Activated CD8-positive, alpha-beta memory T cell treated with anti-CD3 and anti-CD28 coated beads for 36 hours (primary cell): ENCODE measurements around the gene CBS. TPM values are rescaled to one million over a fixed set of nuclear protein-coding genes. Genes with fewer than 3 reads are reported as not detected.

Experiments
- CTCF ChIA-PET: fragments of 350-600 bp; sonication (Branson Sonifier 250); formaldehyde crosslinking; loops from one replicate; lab custom pipeline; 2021; ENCODE audit warnings: antibody characterized with exemption; lab: Charles Lee
- POLR2A ChIA-PET: fragments of 350-600 bp; sonication (Branson Sonifier 250); formaldehyde crosslinking; loops from one replicate; lab custom pipeline; 2021; ENCODE audit warnings: antibody characterized with exemption; lab: Charles Lee
- total RNA-seq, 2 experiments: library from RNA; stranded (reverse); gene quantifications; one replicate each; pipeline ENCODE4 v1.2.3, GENCODE V29; 2021

CBS gene
- total RNA-seq, 2 experiments from 2014 or later = 14.1 to 15.5 TPM

DNA sequence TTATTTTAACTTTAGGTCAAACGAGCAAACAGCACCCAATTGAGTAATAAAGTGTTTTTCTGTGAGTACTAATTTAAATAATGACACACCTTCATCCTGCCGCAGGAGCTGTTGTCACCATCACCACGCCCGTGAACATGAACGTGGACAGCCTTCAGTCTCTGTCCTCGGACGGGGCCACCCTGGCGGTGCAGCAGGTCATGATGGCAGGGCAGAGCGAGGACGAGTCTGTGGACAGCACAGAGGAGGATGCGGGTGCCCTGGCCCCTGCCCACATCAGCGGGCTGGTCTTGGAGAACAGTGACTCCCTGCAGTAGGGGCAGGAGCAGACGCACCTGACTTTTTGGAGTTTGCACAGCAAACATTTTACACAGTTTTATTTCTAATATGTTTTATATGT, 45.9 kb downstream of the CBS start:
- POLR2A ChIA-PET = no interaction called here
- CTCF ChIA-PET = no interaction called here

DNA sequence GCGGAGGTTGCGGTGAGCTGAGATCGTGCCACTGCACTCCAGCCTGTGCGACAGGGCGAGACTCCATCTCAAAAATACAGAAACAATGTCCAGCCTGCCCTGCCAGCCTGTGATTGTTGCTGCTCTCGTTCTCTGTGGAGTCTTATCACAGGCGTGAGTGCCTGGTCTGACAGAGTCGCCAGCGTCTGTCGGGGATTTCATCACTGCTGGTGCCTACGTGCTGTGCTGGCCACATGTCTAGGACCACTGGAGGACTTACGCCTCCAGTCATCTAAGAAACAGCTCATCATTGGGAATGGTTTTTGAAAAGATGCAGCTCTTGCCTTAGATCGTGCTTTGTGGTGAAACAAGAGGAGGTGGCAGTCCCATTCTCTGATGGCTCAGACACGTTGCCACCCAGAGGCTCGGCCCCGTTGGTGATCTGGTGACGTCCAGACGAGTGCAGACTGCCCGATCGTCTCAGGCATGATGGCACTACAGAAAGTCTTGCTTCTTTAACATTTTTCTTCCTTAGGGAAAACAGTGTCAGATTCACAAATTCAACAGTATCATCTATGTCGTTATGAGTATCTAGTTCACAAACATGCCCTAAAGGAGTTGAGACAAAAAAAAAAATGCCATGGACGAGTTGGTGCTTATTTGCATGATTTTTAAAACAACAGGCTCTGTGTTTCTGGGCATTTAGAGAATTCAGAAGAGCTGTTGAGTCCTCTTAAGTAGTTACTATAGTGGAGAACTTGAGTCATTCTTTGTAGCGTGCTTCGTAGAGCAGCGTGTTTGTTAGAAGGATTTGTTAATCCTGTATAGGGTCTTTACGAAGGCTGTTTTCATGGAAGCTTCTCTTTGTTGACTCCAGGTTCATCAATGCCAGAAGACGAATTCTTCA, 47.5 kb downstream of the CBS start:
- POLR2A ChIA-PET = no interaction called here
- CTCF ChIA-PET = no interaction called here

DNA sequence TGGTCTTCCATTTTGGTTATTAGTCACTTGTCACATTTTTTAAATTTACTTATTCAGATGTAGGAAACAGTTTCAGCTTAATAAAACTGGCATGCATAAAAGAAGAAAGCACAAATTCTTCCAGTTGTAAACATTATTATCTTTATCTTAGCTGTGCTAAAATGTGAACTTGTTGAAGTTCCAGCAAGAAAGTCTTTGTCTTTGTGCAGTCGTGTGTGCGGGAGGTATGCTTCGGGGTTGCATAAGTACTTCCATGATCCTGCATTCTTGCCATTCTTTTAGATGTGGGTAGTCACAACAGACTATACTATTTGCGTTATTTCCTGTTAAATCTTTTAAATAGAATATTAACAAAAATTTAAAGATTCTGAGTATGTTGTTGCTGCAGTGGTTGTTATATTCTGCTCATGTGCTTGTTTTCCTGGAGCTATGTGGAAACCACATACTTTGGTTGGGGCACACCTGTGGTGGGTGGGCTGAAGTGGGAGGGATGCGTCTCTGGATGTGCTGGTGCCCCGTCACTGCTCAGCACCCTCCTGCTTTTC, 49.9 kb downstream of the CBS start:
- POLR2A ChIA-PET = no interaction called here
- CTCF ChIA-PET = no interaction called here

DNA sequence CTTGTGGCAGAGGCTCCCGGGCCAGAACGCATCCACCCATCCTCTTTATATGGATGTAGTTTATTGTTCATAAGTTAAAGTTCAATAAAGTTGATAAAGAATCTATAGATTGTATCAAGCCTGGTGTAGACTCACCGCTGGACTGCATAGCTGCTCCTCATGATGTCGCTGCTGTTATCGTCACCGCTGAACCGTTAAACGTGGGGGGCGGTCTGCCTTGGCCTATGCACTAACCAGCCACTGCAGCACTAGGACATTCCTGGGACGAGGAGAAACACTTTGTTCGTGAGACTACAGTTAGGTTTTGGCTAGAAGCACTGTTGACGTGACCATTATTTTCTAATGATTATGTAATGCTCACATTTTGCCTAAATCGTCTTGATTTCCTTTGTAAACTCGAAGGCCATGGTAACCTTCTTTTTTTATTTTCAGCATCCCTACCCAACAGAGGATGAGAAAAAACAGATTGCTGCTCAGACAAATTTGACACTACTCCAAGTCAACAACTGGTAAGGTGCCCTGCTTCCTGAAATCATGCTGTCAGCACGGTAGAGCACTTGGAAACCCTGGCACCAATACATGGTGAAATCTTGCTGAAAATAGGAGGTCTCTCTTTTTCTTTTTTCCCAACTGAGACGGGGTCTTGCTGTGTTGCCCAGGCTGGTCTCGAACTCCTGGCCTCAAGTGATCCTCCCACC, 51.0 kb downstream of the CBS start:
- ChIA-PET CTCF (no interaction called here), POLR2A (no interaction called here)

DNA sequence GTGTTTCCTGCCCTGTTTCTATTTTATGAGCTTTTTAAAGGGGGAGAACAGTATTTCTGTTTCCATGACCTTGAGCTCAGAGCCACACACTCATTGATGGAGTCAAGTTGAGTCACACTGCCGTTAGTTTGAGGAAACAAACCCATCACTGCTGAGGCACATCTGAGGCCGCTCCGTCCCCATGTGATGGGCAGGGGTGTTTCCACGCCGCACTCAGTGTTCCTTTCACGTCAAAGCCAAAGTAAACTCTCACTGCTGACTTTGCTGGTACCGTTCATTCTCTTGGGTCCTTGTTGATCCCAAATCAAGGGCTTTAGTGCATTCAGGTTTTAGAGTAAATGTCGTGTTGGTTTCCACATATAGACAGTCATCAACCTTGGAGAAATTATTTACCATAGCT, 52.5 kb downstream of the CBS start:
- ChIA-PET CTCF (interaction anchor here (0.5 kb wide), 1 partner anchor 132 kb away, joined by 3 read pairs; no protein-coding TSS in a partner anchor), POLR2A (no interaction called here)

DNA sequence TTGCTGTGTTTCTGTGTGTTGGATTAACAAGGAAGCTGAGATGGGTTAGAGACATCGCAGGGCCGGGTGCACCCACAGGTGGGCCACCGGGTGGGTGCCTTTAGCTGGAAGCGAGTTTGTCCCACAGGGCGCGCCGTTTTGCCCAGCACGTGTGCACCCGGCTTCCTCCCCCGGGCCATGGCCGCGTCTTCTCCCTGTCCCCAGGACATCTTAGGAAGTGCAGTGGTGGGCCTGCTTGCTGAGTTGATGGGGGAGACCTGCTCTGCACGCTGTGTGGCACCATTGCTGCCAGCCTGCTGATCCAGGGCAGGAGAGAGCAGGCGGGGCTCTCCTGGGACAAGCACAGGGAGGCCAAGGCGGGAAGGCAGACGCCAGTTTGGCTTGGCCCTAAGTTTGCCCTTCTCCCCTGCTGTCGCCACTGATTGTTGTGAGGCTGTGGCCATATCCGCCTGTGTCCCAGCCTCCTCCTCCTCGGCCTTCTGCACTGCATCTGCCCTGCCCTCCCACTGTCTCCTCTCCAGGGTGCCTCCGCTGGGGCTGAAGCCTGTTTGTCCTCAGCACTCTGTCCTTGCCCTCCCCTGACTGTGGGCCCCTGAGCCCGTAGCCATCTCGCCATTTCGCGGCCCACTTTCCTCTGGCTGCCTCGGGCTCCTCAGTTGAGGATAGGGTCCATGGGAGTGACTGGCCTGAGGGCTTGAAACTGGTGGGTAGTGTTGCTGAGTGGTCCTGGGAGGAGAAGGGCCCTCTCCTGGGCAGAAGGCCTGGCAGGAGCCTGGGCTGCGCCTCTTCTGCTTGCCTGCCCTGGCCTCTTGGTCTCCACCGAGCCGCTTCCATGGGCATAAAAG, 53.7 kb downstream of the CBS start:
- ChIA-PET POLR2A (no interaction called here), CTCF (no interaction called here)

DNA sequence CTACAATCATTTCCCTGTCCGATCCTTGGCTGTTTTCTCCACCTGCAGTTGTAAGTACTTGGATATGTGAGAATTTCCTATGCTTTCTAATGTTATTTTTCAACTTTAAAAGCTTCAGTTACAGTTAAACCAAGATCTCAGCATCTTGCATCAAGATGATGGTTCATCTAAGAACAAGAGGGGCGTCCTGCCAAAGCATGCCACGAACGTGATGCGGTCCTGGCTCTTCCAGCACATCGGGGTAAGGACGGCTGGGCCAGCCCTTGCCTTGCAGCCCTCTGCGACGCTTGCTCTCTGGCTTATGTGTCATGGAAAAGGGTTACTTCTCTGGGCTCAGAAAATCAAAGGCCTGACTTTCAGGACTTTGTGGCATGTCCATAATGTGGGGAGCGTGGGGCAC, 54.4 kb downstream of the CBS start:
- CTCF ChIA-PET = no interaction called here
- POLR2A ChIA-PET = no interaction called here

DNA sequence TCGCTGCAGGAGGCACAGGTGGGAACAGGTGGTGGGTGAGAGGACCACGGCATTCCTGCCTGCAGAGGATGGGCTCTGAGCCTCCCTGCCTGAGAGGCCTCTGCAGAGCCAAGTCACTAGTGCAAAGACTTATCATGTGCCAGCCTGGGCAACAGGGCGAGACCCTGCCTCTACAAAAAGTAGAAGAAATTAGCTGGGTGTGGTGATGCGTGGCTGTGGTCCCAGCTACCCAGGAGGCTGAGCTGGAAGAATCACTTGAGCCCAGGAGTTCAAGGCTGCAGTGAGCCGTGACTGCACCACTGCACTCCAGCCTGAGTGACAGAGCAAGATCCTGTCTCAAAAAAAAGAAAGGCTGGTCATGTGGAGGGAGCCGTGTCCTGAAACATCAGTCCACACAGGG, 54.9 kb downstream of the CBS start:
- ChIA-PET CTCF (no interaction called here), POLR2A (no interaction called here)

DNA sequence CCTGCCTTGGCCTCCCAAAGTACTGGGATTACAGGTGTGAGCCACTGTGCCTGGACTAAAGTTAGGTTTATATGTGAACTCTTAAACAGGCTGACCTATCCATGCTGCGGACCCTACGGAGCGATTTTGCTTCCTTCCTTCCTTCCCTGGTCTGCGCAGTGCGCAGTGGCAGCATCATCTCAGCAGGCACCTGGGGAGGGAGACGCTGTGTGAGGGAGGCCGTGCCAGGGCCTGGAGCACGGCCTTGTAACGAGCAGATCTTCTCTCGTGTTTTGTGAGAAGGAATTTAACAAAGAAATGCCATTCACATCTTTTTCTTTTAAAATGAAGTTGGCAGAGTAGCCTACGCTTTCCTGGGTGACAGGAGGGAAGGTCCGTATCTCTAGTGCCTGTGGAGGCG, 55.5 kb downstream of the CBS start:
- ChIA-PET CTCF (no interaction called here), POLR2A (no interaction called here)

DNA sequence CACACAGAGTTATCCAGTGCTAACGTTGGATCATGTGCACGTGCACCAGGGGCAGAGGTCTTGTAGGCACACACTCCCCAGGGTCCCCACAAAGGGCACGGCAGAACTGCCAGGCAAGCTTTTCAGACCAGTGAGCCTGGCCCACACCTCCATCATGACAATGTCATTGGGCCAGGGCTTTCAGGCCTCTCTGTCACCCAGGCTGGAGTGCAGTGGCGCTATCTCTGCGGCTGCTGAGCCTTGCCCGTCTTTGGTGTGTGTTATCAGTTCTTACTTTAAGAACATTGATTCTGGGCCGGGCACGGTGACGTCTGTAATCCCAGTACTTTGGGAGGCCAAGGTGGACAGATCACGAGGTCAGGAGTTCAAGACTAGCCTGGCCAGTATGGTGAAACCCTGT, 57.1 kb downstream of the CBS start:
- ChIA-PET POLR2A (interaction anchor here (0.5 to 0.7 kb wide), 3 partner anchors 13 to 119 kb away, joined by 3 read pairs; no protein-coding TSS in a partner anchor), CTCF (interaction anchor here (0.6 kb wide), 1 partner anchor 43 kb away, joined by 3 read pairs; no protein-coding TSS in a partner anchor)

DNA sequence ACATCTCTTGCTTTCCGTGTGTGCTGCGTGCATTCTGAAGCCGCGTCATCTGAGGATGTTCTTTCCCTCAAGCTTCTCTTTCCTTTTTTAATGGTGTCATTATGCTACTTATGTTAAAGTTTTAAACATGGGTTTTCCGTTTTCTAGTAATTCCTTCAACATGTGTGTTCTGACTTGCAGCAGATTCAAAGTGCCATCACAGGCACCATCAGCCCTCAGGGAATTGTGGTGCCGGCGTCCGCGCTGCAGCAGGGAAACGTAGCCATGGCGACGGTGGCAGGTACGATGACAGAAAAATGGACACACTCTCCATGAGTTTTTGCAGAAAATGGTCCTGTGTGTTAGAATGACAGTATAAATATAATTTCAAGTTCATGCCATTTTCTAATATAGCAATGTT, 58.9 kb downstream of the CBS start:
- ChIA-PET POLR2A (no interaction called here), CTCF (no interaction called here)

DNA sequence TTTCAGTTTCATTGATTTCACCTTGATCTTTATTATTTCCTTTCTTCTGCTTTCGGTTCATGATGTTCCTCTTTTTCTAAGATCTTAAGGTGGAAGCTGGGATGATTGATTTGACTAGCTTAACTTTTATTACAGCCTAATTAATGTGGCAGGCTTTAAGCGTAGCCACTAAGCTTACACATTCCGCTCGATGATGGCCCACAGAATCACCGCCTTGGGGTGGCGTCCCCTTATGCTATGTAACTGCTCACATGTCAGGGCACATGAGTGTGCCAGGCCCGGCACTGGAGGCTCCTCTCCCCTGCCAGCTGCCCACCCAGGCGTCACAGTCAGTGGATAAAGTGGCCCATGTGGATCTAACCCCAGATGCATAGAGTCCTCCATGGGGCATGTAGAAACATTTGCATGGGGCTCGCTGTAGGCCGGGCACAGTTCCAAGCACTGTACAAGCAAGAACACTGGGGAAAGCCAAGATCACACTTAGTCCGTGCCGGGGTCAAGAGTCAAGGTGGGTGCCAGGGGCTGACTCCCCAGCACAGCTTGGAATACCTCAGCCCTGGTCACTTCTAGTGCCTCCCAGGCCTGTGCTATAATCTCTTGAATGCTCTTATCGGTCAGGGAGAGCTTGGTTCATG, 59.6 kb downstream of the CBS start:
- CTCF ChIA-PET = no interaction called here

DNA sequence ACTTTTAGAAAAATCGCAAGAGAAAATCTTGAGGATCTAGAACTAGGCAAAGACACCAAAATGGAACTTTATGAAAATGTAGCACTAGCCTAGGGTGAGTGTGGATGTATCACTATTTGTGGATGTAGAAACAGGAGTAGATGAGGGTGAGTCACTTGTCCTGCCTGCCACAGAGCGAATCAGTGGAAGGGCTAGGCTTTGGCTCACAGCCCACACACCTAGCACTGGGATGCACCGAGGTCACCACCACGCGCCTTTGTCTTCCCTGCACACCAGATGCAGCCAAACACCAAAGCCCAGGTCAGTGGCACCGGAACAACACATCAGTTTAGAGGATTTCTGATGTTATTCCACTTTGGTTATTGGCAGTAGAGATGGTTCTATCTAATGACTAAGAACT, 63.0 kb downstream of the CBS start:
- POLR2A ChIA-PET = no interaction called here
- CTCF ChIA-PET = no interaction called here

More for the DNA sequence above, 59.6 kb downstream of the CBS start:
- POLR2A ChIA-PET = no interaction called here

DNA sequence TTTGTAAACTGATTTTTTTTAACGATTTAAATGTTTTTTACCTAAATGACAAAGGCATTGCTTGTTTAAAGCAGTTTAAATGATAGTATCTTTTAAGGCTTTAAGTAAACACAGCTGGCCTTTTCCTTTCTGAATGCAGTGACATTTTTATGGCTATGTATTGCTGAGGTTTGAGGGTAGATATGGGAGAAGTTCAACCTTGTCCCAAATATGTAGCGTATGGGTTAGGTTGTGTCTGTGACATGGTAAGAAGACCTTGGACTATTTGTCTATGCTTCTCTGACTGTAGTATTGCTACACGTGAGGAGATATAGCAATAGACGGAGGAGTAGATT, 68.8 kb downstream of the CBS start:
- POLR2A ChIA-PET = no interaction called here
- CTCF ChIA-PET = interaction anchor here (0.6 kb wide), 1 partner anchor 13 kb away, joined by 3 read pairs; no protein-coding TSS in a partner anchor

DNA sequence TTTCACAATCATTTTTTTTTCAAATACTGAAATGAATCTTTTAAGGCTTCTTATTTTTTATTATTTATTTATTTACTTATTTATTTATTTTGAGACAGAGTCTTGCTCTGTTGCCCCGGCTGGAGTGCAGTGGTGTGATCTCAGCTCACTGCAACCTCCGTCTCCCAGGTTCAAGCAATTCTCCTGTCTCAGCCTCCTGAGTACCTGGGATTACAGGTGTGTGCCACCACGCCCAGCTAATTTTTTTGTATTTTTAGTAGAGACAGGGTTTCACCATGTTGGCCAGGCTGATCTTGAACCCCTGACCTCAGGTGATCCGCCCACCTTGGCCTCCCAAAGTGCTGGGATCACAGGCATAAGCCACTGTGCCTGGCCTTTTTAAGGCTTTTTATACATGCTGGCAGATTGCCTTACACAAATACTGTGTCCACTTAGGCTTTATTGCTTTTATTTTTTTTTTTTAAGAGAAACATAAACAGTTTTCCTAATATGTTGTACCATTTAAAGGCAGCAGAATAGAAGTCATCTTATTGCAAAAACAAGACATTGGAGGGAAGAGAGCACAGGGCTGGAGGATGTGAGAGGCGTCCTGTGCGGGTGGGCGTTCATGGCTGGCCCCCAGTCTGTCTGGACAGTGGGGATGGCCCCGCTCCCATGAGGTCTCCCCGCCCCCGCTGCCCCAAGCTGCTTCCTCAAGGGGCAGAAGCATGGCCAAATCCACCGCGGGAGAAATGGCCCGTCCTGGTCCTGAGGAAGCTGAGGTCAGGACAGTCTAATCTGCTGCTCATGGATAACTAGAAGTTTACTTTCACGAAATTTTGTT, 69.4 kb downstream of the CBS start:
- ChIA-PET POLR2A (interaction anchor here (0.7 kb wide), 1 partner anchor 12 kb away, joined by 3 read pairs; no protein-coding TSS in a partner anchor), CTCF (interaction anchor here (0.6 kb wide), 1 partner anchor 13 kb away, joined by 3 read pairs; no protein-coding TSS in a partner anchor)

DNA sequence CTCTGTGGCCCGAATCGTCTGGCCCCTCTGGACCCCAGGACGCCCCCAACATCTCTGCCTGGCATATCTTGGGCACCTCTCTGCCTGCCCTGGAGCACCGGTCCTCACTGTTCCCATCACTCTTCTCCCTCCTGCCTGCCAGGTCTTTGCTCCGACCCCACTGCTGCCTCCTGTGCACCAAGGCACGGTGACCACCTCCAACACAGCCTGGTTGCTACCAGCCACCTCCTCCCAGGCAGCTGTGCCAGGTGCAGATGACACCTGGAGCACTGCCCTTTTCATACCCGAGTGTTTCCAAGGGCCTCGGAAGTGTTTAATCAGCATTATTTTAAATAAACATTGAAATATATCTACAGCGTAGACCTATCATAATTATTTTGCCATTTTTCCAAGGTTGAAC, 70.0 kb downstream of the CBS start:
- CTCF ChIA-PET = no interaction called here
- POLR2A ChIA-PET = interaction anchor here (0.7 kb wide), 1 partner anchor 13 kb away, joined by 3 read pairs; no protein-coding TSS in a partner anchor

DNA sequence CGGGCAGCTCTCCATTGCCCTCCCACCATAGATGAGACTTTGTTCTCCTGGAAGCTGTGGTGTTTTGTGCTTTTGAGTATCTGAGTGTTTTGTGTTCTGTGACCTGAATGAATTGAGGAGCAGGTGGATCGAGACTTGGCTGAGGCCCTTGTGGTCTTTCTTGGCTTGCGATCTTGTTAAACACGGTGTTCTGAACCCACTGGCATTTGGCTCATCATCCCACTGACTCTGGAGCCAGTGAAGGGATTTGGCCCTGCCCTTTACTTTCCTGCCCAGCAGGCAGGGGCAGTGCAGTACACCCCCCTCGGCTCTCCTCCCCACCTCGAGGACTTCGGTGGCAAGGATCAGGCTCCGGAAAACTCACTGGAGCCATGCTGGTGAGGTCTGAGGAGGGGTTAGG, 70.7 kb downstream of the CBS start:
- ChIA-PET POLR2A (interaction anchor here (0.6 kb wide), 1 partner anchor 816 kb away, joined by 7 read pairs; no protein-coding TSS in a partner anchor), CTCF (no interaction called here)
